CD4-positive, alpha-beta T cell treated with Interleukin-12 subunit alpha and Interleukin-12 subunit beta, for 1 hour (primary cell): Measurements from ENCODE around the gene USHBP1.

Experiments used
- DNase-seq: peaks from one replicate; pipeline ENCODE4 v3.0.0-alpha.2; 2020

USHBP1 gene, protein sequence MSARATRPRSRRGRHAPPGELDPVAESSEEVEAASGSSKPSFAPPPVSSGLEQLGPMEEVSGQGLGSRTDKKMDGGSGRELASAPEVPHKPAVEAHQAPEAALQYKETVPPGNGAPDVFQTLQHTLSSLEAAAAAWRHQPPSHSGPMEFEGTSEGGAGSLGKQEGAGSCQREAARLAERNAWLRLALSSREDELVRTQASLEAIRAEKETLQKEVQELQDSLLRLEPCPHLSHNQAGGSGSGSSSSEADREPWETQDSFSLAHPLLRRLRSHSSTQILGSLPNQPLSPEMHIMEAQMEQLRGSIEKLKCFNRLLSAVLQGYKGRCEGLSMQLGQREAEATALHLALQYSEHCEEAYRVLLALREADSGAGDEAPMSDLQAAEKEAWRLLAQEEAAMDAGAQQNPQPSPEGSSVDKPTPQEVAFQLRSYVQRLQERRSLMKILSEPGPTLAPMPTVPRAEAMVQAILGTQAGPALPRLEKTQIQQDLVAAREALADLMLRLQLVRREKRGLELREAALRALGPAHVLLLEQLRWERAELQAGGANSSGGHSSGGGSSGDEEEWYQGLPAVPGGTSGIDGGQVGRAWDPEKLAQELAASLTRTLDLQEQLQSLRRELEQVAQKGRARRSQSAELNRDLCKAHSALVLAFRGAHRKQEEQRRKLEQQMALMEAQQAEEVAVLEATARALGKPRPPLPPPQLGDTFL

GRCh38 chr19:17264641-17264979 is at the start of gene USHBP1:
USHBP1 (minus strand) TSS chr19:17264745; CDS start chr19:17264299, 446 bp downstream.
- no peak for DNase-seq

DNA sequence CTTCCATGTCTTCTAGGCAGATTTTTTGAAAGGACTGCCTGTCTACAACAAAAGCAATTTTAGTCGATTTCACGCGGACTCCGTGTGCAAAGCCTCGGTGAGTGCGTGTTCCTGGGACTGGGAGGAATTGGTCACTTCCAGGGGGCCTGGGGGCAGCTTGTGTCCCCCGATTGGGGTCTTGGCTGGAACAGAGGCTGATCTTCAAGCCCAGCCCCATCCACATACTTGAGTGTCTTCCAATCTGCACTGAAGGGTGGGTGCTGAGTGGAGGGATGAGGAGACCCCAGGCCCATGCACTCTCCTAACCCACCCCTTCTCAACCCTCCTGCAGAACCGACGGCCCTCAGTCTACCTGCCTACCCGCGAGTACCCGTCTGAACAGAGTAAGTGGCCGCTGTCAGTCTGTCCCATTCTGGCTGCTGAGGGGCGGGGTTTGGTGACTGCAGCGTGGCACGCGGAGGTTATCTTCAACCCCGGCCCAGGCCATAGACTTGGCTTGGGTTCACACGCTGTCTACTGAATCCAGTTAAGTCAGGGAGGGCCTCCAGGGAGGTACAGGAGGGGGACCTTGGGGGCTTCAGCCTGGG is 49.6 kb upstream of the USHBP1 start:
- DNase-seq: no peak

DNA sequence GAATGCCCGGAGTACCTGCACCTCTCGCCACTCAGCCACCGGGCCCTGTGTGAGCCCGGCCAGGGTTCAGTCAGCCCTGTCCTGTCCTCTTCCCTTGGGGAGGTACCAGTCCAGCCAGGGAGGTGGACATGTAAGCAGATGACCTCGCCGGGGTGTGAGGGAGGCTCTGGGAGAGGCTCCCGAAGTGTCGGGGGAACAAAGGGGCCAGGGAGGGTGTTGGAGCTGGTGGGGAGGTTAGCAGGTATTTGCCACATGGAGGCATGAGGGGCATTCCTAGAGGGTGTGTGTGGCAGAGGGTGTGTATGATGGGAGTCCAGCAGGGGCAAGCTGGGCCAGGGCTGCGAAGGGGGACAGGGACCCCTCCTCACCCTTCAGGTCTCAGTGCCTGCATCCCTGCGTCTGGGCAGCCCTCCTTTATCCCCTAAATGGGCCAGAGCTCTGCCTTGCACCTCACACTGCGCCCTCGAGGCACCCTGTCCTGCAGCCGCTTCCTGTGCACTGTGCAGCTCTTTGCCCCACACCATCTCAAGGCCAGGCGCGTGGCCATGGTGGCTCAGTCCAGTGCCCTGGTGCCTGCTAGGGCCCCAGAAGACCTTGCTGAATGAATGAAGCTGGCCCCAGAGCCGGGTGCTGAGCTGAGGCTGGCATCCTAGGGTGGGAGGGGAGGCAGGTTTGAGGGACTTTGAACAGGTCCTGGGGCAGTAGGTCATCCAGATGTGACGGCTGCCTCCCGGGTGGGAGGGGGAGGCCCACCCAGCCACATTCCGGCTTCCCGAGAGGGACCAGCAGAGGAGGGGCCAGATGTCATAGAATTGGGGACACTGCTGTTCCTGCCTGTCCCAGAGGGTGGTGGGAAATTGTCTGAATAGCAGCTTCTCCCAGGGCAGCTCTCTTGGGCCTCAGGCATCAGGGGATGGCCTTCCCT is 47.9 kb upstream of the USHBP1 start:
- no peak for DNase-seq

DNA sequence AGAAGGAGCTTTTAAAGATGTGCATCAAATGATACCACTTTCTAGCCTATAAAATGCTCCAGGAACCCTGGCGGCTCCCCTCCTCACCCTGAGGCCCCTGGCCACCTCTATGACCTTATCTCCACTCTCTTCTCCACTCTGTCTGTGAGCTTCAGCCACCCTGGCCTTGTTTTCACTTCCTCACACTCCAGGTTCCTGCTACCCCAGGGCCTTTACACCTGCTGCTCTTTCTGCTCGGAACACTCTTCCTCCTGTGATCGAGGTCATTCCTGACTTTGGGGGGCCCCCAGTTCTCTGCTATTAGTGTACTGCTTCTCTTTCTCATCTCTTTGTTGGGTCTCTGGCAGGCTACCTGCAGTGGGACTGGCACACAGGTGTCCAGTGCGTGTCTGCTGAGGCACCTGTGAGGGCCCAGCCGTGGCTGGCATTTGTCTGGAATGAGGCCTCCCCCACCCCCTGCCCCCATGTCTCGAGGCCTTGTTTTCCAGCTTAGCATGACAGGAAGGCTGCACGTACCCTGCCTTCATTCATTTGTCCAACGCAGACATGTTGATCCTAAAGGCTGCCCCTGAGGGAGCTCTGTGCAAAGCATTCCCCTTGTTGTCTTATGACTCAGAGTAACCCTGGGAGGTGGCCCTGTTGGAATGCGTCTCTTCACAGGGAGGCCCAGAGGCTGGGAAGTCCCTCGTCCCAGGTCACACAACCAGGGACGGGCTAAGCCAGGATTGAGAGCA is 47.1 kb upstream of the USHBP1 start:
- DNase-seq: no peak

- DNase-seq: no peak
Measured at GRCh38 chr19:17309965-17310461, 45.5 kb upstream of the USHBP1 start.

GRCh38 chr19:17309198-17309964 is 44.8 kb upstream of the USHBP1 start, which contains the start of gene DDA1:
DDA1 (plus strand) TSS chr19:17309563; CDS start chr19:17309655, 92 bp downstream.
- peak; percentile 100 for DNase-seq

DNA sequence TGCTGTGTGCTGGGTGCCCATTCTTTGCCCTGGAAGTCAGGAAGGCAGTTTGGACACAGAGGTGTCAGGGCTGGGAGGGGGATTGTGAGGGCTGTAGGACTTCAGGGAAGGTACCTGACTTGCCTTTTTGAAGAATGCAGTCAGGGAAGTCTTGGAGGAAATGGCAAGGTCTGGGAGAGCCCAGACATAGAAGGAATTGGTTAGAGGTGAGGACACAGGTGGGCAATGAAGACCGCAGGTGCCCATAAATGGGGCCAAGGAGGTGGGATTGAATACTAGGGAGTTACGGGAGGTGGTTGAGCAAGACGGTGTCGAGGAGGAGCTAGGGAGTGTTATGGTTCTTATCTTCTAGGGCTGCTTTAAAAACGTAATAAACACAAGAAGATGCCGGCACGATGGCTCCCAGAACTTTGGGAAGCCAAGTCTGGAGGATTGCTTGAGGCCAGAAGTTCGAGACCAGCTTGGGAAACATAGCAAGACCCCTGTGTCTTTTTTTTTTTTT is 43.4 kb upstream of the USHBP1 start:
- no peak for DNase-seq

- no peak for DNase-seq
Measured at GRCh38 chr19:17306285-17306714, 41.8 kb upstream of the USHBP1 start.

GRCh38 chr19:17305517-17306284 is 41.2 kb upstream of the USHBP1 start, which contains the start of gene MRPL34:
MRPL34 (plus strand) TSS chr19:17305872; CDS start chr19:17305893, 21 bp downstream.
- peak; percentile 98 for DNase-seq

DNA sequence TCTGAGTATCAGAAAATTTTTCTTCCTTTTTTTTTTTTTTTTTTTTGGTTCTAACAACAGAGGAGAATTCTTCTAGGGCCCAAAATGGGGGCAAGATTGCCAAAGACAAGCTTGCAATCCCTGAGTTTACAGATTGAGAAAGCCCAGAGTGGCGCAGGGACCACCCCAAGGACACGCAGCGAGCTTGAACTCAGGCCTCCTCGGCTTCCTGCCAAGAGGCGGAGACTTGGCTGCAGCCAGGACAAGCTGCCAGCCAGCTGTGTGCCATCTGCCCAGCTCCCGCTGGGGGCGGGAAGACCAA is 40.6 kb upstream of the USHBP1 start:
- DNase-seq: no peak

GRCh38 chr19:17304386-17305215 is 40.1 kb upstream of the USHBP1 start:
- DNase-seq: no peak

- DNase-seq: no peak
Measured at GRCh38 chr19:17303940-17304267, 39.4 kb upstream of the USHBP1 start.

DNA sequence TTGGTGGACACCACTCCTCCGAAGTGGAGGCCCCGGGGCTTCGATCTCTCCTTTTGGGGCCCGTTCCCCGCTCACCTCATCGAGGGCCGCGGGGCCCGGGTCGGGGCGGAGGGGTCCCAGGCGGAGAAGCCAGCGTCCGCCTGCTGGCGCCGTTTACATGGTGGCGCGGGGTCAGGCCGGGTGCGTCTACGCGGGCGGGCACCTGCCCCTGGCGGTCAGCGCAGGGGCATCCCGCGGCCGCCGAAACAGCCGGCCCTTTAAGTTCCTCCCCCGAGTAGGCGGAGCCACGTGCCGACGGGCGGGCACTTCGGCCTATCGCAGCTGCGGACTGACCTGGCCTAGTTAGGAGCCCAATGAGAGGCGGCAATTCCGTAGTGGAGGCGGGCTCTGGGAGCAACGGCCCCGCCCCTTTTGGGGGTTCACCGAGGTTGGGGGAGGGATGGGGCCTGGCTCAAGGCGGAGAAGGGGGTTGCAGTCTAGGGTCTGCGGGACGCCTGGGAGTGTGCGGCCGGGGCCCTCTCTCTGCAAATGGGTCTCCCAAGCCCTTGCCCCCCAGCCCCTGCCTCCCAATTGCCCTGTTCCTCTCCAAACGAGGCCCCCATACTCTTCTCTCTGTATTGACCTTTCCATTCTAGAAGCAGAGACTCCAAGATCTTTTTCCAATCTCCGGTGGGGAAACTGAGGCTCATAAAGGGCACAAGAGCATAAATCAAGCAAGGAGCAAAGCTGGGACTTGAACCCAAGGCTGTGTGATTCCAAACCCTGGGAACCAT is 38.8 kb upstream of the USHBP1 start, which contains the start of gene ABHD8:
TSS of gene ABHD8 (minus strand) at position 259 of the 773 bp plus-strand sequence. CDS start 1,809 bp downstream, outside the sequence.
- DNase-seq: peak; percentile 95

GRCh38 chr19:17302391-17303166 is 38.0 kb upstream of the USHBP1 start:
- DNase-seq: peak; percentile 26

DNA sequence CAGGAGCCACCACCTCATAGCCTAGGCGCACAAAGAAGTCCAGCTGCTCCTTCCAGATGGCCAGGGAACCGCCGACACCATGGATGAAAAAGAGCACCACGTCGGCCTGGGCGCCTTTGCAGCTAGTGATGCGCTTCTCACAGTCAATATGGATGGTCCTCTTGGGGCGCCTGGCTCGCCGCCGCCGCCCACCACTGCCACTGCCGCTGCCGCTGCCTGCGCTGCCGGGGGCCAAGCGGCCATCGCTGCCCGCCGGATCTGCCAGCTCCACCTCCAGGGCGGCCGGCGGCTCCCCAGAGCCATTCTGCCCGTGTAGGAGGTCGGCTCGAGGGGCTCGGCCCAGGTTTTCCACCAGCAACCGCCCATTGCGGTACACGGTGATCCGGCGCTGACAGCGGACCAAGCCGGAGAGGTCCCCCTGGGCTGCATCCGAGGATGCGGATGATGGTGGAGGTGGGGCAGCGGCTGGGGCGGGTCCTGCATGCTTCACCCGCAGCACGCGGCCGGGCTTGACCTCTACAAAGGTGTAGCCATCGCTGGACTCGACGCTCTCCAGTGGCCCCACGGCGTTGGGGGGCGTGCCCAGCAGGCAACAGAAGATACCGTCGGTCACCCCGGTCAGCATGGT is 36.6 kb upstream of the USHBP1 start:
- no peak for DNase-seq

GRCh38 chr19:17296976-17297375 is 32.4 kb upstream of the USHBP1 start:
- DNase-seq: no peak

GRCh38 chr19:17296273-17296672 is 31.7 kb upstream of the USHBP1 start:
- no peak for DNase-seq
